Panc1 (cell line): ENCODE measurements around the gene SEC14L5. TPM values are rescaled to one million over a fixed set of nuclear protein-coding genes. Genes with fewer than 3 reads are reported as not detected.

Experiments
- ATAC-seq: fragments of 200-7000 bp; cut with Tn5 transposase; 2 replicates; pipeline ENCODE4 v1.9.1; 2020; ENCODE audit warnings: mild to moderate bottlenecking, moderate library complexity
- BruUV-seq: library from RNA; stranded (reverse); fragments of 400-500 nt; replicated peaks from 2 replicates; lab custom pipeline; 2021; lab: Mats Ljungman, UMichigan
- CTCF ChIA-PET: fragments of 300-600 bp; sonication (Branson Sonifier 250); formaldehyde crosslinking; loops from one replicate; lab custom pipeline; 2022; ENCODE audit warnings: antibody characterized with exemption; lab: Charles Lee
- POLR2A ChIA-PET: fragments of 300-600 bp; sonication (Branson Sonifier 250); formaldehyde crosslinking; loops from one replicate; lab custom pipeline; 2022; ENCODE audit warnings: antibody characterized with exemption; lab: Charles Lee
- DNase-seq: peaks from one replicate; pipeline ENCODE4 v3.0.0-alpha.2; 2010; ENCODE audit warnings: low read depth, low spot score
- H3K27ac ChIP-seq: 2 replicates; pipeline ENCODE4 v1.5.1; 2011; ENCODE audit warnings: mild to moderate bottlenecking, low read length, inconsistent platforms
- H3K27me3 ChIP-seq: fragments of 200-500 bp; sonication (Bioruptor generic); 2 replicates; pipeline ENCODE4 v1.6.0; 2014; ENCODE audit warnings: low read length, inconsistent platforms; ENCODE audit not compliant: control insufficient read depth, insufficient read depth
- H3K36me3 ChIP-seq: fragments of 200-500 bp; sonication (Bioruptor generic); 2 replicates; pipeline ENCODE4 v1.5.1; 2014; ENCODE audit warnings: inconsistent platforms, mild to moderate bottlenecking, low read length, moderate library complexity; ENCODE audit not compliant: control insufficient read depth, insufficient read depth
- H3K4me1 ChIP-seq: 2 replicates; pipeline ENCODE4 v1.5.1; 2011; ENCODE audit warnings: inconsistent platforms, mild to moderate bottlenecking, low read length, moderate library complexity; ENCODE audit not compliant: control insufficient read depth, insufficient read depth
- H3K4me3 ChIP-seq, 2 experiments: 2 replicates each; pipeline ENCODE4 v1.5.1; 2011 to 2012; ENCODE audit warnings: low read depth in 2 of 2, low read length in 2 of 2, mild to moderate bottlenecking in 2 of 2, inconsistent platforms in 1 of 2, moderate library complexity in 1 of 2
- H3K9me3 ChIP-seq: fragments of 200-500 bp; sonication (Bioruptor generic); 2 replicates; pipeline ENCODE4 v1.5.1; 2014; ENCODE audit warnings: low read depth, mild to moderate bottlenecking, inconsistent platforms, low read length, moderate library complexity; ENCODE audit not compliant: control insufficient read depth, insufficient read depth
- CTCF ChIP-seq: fragments of 450-650 bp; IDR thresholded peaks from 2 replicates; pipeline ENCODE4 v1.5.1; 2017; ENCODE audit warnings: mild to moderate bottlenecking
- POLR2AphosphoS5 ChIP-seq: IDR thresholded peaks from 2 replicates; pipeline ENCODE4 v1.6.1; 2012; ENCODE audit warnings: mild to moderate bottlenecking, low read depth, low read length, moderate library complexity
- REST ChIP-seq, 2 experiments: IDR thresholded peaks; 2 replicates each; pipeline ENCODE4 v1.6.1; 2011 to 2012; ENCODE audit warnings: low read depth in 2 of 2, control low read depth in 1 of 2, low read length in 1 of 2, mild to moderate bottlenecking in 1 of 2, moderate library complexity in 1 of 2; ENCODE audit not compliant: insufficient read depth in 1 of 2
- SIN3A ChIP-seq: IDR thresholded peaks from 2 replicates; pipeline ENCODE4 v1.6.1; 2012; ENCODE audit warnings: low read depth, mild to moderate bottlenecking, low read length, moderate library complexity, borderline replicate concordance; ENCODE audit not compliant: insufficient read depth
- TCF7L2 ChIP-seq: IDR thresholded peaks from 2 replicates; pipeline ENCODE4 v1.6.1; 2011; ENCODE audit warnings: mild to moderate bottlenecking, low read depth, low read length, inconsistent platforms
- in situ Hi-C: cut with HindIII; loops from 2 replicates; pipeline ENCODE4 v1.10.0; 2016; ENCODE audit warnings: low sequenced_read_pairs, low pct_unique_long_range_greater_than_20kb
- intact Hi-C: fragments of 100-400 bp; cut with micrococcal nuclease; formaldehyde crosslinking; loops from one replicate; pipeline ENCODE4 v1.10.0; 2022; ENCODE audit not compliant: unreplicated experiment
- total RNA-seq: library from RNA; stranded (reverse); gene quantifications from one replicate; pipeline ENCODE4 v1.2.1, GENCODE V29; 2021; ENCODE audit not compliant: unreplicated experiment

The SEC14L5 gene
- total RNA-seq, 1 experiment from 2014 or later: 0.26 TPM

GRCh38 chr16:4954714-4955113, 3.4 kb upstream of the SEC14L5 start:
- Histone ChIP-seq H3K27ac (peak overlapping the region; percentile 64; the same call in 1 of the 2 replicates), H3K27me3 (no peaks in the 10 kb centered on the region), H3K4me1 (peaks cover 34% of the 10 kb centered on the region), H3K9me3 (no peaks in the 10 kb centered on the region), H3K36me3 (no peaks in the 10 kb centered on the region), H3K4me3 (no peak overlapping the region)
- DNase-seq (no peak), ATAC-seq (no peak)
- intact Hi-C loops: loop anchor here (5.0 to 10.0 kb wide), 3 partner anchors 70 to 237 kb away; partner anchors contain the start of genes GLYR1 and UBN1
- POLR2A ChIA-PET: no interaction called here
- no TSS peak for BruUV-seq
- TF ChIP-seq POLR2AphosphoS5 (no peak), SIN3A (no peak), REST (IDR thresholded peaks at IDR 0.05; ENCODE audit: insufficient read depth in 1 of 2, low read depth in 2 of 2, low read length in 1 of 2) (no peak), CTCF (no peak), TCF7L2 (no peak)
- CTCF ChIA-PET: interaction anchor here (0.6 kb wide), 1 partner anchor 233 kb away, joined by 4 read pairs; no protein-coding TSS in a partner anchor
- in situ Hi-C loops: no loop called here

GRCh38 chr16:4957420-4957719, 760 bp upstream of the SEC14L5 start:
- Histone ChIP-seq H3K36me3 (no peaks in the 10 kb centered on the region), H3K9me3 (no peaks in the 10 kb centered on the region), H3K4me1 (peaks cover 26% of the 10 kb centered on the region), H3K27ac (peak overlapping the region; percentile 25; the same call in 1 of the 2 replicates), H3K4me3 (peak overlapping the region; percentile 61 to 72), H3K27me3 (no peaks in the 10 kb centered on the region)
- BruUV-seq: no TSS peak
- intact Hi-C loops: loop anchor here (5.0 to 10.0 kb wide), 3 partner anchors 73 to 240 kb away; partner anchors contain the start of genes GLYR1 and UBN1
- ChIA-PET CTCF (interaction anchor here (0.5 to 0.7 kb wide), 2 partner anchors 140 to 146 kb away, joined by 3 to 8 read pairs; partner anchors contain the start of gene EEF2KMT), POLR2A (interaction anchor here (0.7 kb wide), 1 partner anchor 223 kb away, joined by 7 read pairs; the partner anchor contains the start of gene DNAAF8)
- in situ Hi-C loops: no loop called here
- TF ChIP-seq REST (IDR thresholded peaks at IDR 0.05; ENCODE audit: insufficient read depth in 1 of 2, low read depth in 2 of 2, low read length in 1 of 2): no peak
- no peak for TF ChIP-seq CTCF
- no peak for TF ChIP-seq TCF7L2
- TF ChIP-seq SIN3A: no peak
- TF ChIP-seq POLR2AphosphoS5: no peak
- DNase-seq (no peak), ATAC-seq (no peak)
